Fibroblast of skin of scalp (primary cell): ENCODE data around the gene FAM53A.

ENCODE experiments used
- DNase-seq: peaks from one replicate; pipeline ENCODE4 v3.0.0-alpha.2; 2013

FAM53A gene

DNA sequence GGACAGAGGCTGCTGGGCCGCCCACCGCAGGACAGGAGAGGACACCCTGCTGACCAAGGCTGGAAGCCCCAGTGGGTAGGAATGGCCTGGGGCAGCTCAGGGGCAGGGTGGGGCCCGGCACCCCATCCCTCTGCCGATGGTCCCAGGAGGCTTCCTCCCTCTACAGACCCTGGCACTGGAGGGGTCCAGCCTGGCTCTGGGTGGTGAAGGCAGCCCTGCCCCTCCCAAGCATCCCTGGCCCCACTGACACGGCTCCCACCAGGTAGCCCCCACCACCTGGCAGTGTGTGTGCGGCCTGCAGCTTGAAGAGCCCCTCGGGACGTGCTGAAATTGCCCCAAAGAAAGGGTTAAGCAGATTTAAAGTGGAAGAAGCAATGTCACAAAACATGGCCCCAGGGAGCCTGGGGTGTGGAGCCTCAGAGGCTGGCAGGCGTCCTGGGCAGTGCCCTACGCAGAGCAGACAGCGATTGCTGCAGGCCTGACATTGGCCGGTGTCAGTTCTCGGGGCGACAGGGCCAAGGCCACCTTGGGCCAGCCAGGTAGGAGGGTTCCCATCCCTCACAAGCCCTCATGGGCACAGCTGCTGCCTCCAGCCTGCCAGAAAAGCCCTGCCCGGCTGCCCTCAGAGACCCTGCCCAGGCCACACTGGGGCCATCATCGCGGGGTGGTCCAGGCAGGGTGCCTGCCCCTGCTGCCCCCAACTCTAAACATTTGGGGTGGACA is 80.5 kb downstream of the FAM53A start:
- no peak for DNase-seq

DNA sequence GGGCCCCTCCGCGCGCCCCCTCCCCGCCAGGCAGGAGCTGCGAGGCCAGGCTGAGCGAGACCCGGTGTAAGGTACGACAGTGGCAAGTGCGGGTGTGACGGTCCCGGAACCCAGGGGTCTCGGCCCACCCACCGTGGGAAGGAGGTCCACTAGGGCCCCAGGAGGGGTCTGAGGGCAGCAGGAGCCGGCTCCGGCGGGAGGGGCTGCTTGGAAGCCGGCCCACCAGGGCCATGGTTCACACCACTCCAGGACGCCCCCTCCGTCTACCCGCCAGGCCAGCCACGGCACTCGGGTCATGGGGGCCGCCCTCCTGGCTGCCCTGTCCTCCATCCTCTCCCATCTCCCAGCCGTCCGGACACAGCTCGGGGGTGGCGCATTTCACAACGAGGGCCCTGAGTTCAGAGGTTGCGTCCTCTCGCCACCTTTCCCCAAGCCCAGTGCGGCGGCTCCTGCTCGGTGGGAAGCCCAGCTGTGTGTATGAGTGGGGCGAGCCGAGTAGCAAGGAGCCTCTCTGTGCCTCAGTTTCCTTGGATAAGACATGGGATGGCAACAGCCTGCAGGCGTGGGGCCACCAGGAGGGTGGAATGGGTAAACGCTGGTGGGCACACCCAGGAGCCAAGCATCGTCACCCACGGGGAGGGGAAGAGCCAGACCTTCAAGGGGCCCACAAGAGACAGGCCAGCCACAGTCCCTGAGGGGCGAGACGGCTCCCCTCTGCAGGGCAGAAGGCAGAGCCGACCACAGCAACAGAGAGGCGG is 81.3 kb downstream of the FAM53A start:
- no peak for DNase-seq

- no peak for DNase-seq
Measured at GRCh38 chr4:1601852-1602654, 82.1 kb downstream of the FAM53A start.

GRCh38 chr4:1601533-1601835 is 82.6 kb downstream of the FAM53A start:
- no peak for DNase-seq

DNA sequence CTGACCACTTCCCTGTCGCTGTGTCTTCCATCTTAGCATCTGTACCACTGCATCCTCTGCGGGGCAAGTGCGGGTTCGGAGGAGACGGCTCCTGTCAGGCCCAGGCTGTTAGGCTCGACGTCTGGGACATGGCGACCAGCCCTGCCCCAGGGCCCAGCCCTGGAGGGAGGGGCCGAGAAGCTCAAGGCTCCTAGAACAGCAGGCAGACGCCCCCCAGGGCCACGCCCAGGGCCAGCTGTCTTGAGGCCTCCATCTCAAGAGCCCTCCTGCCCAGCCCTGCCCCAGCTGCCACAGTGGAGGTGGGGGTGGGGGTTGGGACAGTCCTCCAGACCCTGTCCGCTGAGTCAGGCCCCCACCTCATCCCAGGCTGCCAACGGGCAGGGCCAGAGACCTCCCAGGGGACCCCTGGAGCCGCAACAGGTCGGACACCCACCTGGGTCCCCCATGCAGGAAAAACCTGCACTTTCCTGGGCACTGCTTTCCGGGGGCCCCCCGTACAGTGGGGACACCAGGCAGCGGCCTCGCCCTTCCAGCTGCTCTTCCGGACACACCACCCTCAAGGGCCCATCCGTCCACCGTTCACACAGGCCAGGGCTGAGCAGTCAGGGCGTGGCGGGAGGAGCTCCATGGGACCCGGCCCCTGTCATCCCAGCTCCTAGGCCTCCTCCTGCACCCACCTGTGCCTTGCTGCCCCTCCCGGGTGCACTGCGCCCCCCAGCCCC is 83.1 kb downstream of the FAM53A start:
- DNase-seq: no peak

GRCh38 chr4:1600211-1600780 is 83.8 kb downstream of the FAM53A start:
- no peak for DNase-seq

- DNase-seq: no peak
Measured at GRCh38 chr4:1599491-1600210, 84.5 kb downstream of the FAM53A start.

- DNase-seq: no peak
Measured at GRCh38 chr4:1599026-1599481, 85.1 kb downstream of the FAM53A start.

GRCh38 chr4:1598206-1599025 is 85.7 kb downstream of the FAM53A start:
- no peak for DNase-seq

GRCh38 chr4:1597021-1597931 is 86.8 kb downstream of the FAM53A start:
- DNase-seq: no peak

- no peak for DNase-seq
Measured at GRCh38 chr4:1596393-1596792, 87.7 kb downstream of the FAM53A start.

GRCh38 chr4:1595789-1596325 is 88.3 kb downstream of the FAM53A start:
- DNase-seq: no peak

- DNase-seq: no peak
Measured at GRCh38 chr4:1594871-1595788, 89.0 kb downstream of the FAM53A start.

DNA sequence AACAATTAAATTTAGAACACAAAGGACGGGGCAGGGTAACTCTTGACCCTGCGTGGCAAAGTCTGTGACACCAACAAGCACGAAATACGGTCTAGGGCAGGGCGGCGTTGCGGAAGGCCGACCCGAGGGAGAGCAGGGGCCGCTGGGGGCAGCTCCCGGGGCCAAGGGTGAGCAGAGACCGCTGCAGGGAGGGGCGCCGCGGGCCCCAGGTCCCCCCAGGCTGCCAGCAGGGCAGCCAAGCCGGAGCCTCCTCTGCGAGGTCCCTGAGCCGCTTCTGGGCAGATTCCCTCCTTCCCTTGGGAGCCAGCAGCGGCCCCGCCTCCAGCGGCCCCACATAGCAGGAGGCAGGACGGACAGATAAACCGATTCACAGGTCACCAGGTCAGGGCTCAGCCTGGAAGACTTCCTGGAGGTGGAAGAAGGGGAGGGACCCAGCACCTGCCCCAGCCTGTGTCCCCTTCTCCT is 90.2 kb downstream of the FAM53A start:
- DNase-seq: no peak

- DNase-seq: no peak
Measured at GRCh38 chr4:1593458-1593857, 90.7 kb downstream of the FAM53A start.

DNA sequence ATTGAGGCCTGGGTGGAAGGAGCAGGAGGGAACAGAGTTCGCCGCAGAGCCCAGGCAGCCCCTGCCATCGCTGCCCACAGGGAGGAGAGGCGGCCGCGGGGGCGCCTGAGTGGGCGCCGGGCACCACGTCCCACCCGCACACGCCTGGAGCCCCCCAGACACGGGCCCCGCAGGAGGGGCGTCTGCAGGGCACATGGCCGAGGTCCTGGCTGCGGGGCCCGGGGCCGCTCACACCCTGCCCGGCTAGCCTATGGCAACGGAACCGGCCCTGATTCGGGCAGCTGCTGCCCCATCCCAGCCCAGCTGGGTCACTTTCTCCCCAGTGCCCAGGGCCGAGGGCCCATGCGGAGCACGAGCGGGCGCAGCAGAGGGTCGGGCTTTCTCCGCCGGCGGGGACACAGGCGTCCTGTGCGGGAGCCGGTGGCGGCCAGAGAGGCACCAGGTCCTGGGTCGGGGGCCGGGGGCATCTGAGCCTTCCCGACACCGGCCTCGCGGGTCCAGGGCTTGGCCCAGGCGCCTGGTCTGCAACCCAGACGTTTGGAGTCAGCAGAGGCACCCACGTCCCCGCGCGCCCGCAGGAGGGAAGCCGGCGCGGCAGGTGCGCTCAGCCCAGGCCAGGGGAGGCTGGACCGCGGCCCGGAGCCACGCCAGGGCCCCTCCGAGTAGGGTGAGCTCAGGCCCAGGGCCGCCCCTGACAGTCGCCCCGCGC is 91.2 kb downstream of the FAM53A start:
- DNase-seq: no peak

DNA sequence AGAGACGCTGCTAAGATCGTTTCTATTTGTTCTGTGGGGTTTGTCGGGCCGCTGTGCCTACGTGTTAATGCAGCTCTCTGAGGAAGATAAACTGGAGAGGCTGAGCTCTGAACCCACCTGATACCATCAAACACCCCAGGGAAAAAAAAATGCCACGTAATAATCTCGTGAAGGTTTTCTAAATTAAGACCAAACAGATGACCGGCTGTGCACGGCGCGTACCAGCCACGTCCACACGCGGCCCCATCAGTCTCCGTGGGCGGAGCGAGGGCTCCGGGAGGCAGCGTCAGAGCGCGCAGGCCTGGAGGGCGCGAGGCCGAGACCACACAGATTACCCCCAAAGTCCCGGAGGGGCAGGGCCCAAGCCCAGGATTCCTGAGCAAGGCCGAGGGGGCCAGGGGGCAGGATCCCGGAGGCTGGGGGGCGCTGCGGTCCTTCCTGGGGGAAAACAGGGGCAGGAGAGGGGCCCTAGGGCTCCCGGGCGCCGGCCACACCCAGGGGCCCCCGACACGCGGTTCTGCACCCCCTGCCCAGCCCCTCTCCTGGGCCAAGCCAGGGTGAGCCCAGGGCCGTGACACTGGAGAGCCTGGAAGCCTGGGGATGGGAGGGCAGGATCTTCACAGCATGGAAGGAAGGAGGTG is 91.9 kb downstream of the FAM53A start:
- no peak for DNase-seq
